ENCODE results near the gene NRG4.

The NRG4 gene

DNA sequence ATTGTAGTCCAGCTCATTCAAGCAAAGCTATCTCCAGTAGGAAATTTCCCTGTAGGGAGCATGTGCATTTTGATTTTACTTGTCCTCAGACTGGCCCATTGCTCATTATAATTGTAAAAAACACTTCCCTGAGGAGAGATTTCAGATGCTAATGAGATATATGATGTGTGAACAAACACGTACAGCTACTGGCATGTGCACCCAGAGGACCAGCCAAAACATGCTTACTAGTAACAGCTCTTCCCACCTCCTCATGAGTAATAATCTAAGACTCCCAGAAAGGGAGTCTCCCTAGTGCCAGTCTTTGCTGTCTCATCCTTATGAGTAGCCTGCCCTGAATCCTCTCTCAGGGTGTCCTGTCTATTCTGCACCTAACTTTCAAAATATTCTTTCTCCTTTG is 65.1 kb downstream of the NRG4 start:
- Histone ChIP-seq H3K36me3 (ENCODE audit: insufficient read depth, low read length) (no peaks in the 10 kb centered on the region), H3K9ac (ENCODE audit: low read depth, low read length, poor library complexity, severe bottlenecking) (no peak overlapping the region), H3K9me2 (replicated peaks; ENCODE audit: low read depth, low read length) (no peaks in the 10 kb centered on the region), H3K9me3 (ENCODE audit: insufficient read depth, low read depth, low read length) (no peaks in the 10 kb centered on the region), H3K79me2 (ENCODE audit: insufficient read depth, low read length) (no peaks in the 10 kb centered on the region), H3K4me1 (ENCODE audit: insufficient read depth, low read length, poor library complexity, severe bottlenecking) (no peaks in the 10 kb centered on the region), H2AFZ (ENCODE audit: low read length) (no peak overlapping the region), H3F3A (ENCODE audit: low read depth) (no peaks in the 10 kb centered on the region), H3K27me3 (ENCODE audit: insufficient read depth, low read length, poor library complexity, severe bottlenecking) (no peaks in the 10 kb centered on the region), H4K20me1 (ENCODE audit: insufficient read depth, low read length, poor library complexity, severe bottlenecking) (no peaks in the 10 kb centered on the region), H3K4me2 (ENCODE audit: low read depth, low read length, poor library complexity, severe bottlenecking) (no peak overlapping the region), H3K4me3 (ENCODE audit: low read length, poor library complexity, severe bottlenecking) (no peak overlapping the region)
- no peak for TF ChIP-seq CTCF (conservative IDR thresholded peaks at IDR 0.05; ENCODE audit: low read length)
- no peak for TF ChIP-seq EZH2phosphoT487 (IDR thresholded peaks at IDR 0.05; ENCODE audit: borderline replicate concordance)

DNA sequence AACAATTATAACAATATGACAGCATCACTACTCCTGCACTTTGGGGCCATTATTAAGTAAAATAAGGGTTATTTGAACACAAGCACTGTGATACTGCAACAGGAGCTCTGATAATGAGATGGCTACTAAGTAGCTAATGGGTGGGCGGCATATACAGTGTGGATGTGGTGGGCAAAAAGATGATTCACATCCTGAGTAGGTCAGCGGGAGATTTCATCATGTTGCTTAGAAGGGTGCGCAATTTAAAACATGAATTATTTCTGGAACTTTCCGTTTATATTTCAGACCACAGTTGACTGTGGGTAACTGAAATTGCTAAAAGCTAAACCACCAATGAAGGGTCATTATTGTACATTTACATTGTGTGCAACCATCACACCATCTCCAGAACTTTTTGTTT is 66.3 kb downstream of the NRG4 start:
- H2AFZ ChIP-seq (ENCODE audit: low read length) = no peak overlapping the region
- no peak overlapping the region for H3K9ac ChIP-seq (ENCODE audit: low read depth, low read length, poor library complexity, severe bottlenecking)
- H3K79me2 ChIP-seq (ENCODE audit: insufficient read depth, low read length) = no peaks in the 10 kb centered on the region
- no peaks in the 10 kb centered on the region for H3K36me3 ChIP-seq (ENCODE audit: insufficient read depth, low read length)
- no peak overlapping the region for H3K4me2 ChIP-seq (ENCODE audit: low read depth, low read length, poor library complexity, severe bottlenecking)
- TF ChIP-seq EZH2phosphoT487 (IDR thresholded peaks at IDR 0.05; ENCODE audit: borderline replicate concordance) = no peak
- TF ChIP-seq CTCF (conservative IDR thresholded peaks at IDR 0.05; ENCODE audit: low read length) = no peak
- no peaks in the 10 kb centered on the region for H3K27me3 ChIP-seq (ENCODE audit: insufficient read depth, low read length, poor library complexity, severe bottlenecking)
- H3K4me3 ChIP-seq (ENCODE audit: low read length, poor library complexity, severe bottlenecking) = no peak overlapping the region
- no peaks in the 10 kb centered on the region for H3K9me2 ChIP-seq (replicated peaks; ENCODE audit: low read depth, low read length)
- H3K9me3 ChIP-seq (ENCODE audit: insufficient read depth, low read depth, low read length) = no peaks in the 10 kb centered on the region
- no peaks in the 10 kb centered on the region for H4K20me1 ChIP-seq (ENCODE audit: insufficient read depth, low read length, poor library complexity, severe bottlenecking)
- no peaks in the 10 kb centered on the region for H3K4me1 ChIP-seq (ENCODE audit: insufficient read depth, low read length, poor library complexity, severe bottlenecking)
- no peaks in the 10 kb centered on the region for H3F3A ChIP-seq (ENCODE audit: low read depth)

DNA sequence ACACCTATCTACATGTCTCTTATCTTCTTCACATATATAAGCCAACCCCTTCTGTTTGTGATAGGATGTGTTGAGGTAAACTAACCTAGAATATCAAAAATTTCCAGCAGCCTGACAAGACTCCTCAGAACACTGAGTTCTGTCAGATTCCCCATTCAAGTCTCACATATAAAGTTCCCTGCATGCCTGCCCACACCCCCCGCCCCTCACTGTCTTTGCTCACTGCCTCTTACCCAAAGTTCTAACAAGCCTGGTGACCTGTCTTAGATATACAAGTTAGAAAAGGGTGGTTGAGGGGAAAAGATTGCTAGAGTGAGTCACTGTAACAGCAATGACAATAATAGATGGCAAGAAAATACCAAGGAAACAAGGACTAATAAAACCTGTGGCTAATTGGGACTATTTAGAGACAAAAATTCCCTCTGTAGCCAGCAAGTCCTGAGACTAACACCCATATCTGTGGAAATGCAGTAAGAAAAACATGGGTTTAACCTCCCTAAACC is 68.5 kb downstream of the NRG4 start:
- no peak overlapping the region for H3K4me3 ChIP-seq (ENCODE audit: low read length, poor library complexity, severe bottlenecking)
- H3K9me3 ChIP-seq (ENCODE audit: insufficient read depth, low read depth, low read length) = no peaks in the 10 kb centered on the region
- no peaks in the 10 kb centered on the region for H3K79me2 ChIP-seq (ENCODE audit: insufficient read depth, low read length)
- H2AFZ ChIP-seq (ENCODE audit: low read length) = no peak overlapping the region
- H3F3A ChIP-seq (ENCODE audit: low read depth) = no peaks in the 10 kb centered on the region
- no peak for TF ChIP-seq CTCF (conservative IDR thresholded peaks at IDR 0.05; ENCODE audit: low read length)
- no peak for TF ChIP-seq EZH2phosphoT487 (IDR thresholded peaks at IDR 0.05; ENCODE audit: borderline replicate concordance)
- H3K4me2 ChIP-seq (ENCODE audit: low read depth, low read length, poor library complexity, severe bottlenecking) = no peak overlapping the region
- H3K27me3 ChIP-seq (ENCODE audit: insufficient read depth, low read length, poor library complexity, severe bottlenecking) = no peaks in the 10 kb centered on the region
- H3K4me1 ChIP-seq (ENCODE audit: insufficient read depth, low read length, poor library complexity, severe bottlenecking) = no peaks in the 10 kb centered on the region
- H3K36me3 ChIP-seq (ENCODE audit: insufficient read depth, low read length) = no peaks in the 10 kb centered on the region
- H3K9me2 ChIP-seq (replicated peaks; ENCODE audit: low read depth, low read length) = no peaks in the 10 kb centered on the region
- H4K20me1 ChIP-seq (ENCODE audit: insufficient read depth, low read length, poor library complexity, severe bottlenecking) = no peaks in the 10 kb centered on the region
- no peak overlapping the region for H3K9ac ChIP-seq (ENCODE audit: low read depth, low read length, poor library complexity, severe bottlenecking)
